ENCODE data around the gene CALN1.

- no peak for TF ChIP-seq EZH2 (IDR thresholded peaks at IDR 0.05; ENCODE audit: borderline replicate concordance, insufficient read depth, low read length, poor library complexity, severe bottlenecking)
- TF ChIP-seq REST (IDR thresholded peaks at IDR 0.05; ENCODE audit: borderline replicate concordance): no peak
- no peak for TF ChIP-seq CTCF (IDR thresholded peaks at IDR 0.05; ENCODE audit: poor library complexity, severe bottlenecking)
- no peak for TF ChIP-seq TAF1 (IDR thresholded peaks at IDR 0.05; ENCODE audit: low read depth)
- TF ChIP-seq EP300 (conservative IDR thresholded peaks at IDR 0.05; ENCODE audit: poor library complexity, severe bottlenecking): no peak
These were observed 133.6 kb downstream of the CALN1 start for GRCh38 chr7:72278550-72278949.

Data from neural cell (in vitro differentiated cells).